Measurements from ENCODE around the gene RBM20.

RBM20 gene

DNA sequence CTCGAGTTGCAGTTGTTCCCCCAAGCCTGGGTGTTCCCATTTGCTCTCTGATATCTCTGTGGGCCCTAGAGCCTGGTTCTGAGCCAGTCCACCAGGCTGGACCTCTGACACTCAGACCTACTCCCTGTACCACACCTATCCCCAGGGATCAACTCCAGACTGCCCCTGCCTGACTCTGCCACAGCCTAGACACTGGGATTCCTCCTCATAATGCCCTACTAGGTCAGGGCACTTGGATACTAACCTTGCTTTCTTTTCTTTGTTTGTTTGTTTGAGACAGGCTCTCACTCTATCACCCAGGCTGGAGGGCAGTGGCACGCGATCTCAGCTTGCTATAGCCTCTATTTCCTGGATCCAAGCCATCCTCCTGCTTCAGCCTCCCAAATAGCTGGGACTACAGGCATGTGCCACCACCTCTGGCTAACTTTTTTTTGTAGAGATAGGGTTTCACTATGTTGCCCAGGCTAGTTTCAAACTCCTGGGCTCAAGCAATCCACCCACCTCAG is 196.8 kb downstream of the RBM20 start:
- DNase-seq, result no peak

DNA sequence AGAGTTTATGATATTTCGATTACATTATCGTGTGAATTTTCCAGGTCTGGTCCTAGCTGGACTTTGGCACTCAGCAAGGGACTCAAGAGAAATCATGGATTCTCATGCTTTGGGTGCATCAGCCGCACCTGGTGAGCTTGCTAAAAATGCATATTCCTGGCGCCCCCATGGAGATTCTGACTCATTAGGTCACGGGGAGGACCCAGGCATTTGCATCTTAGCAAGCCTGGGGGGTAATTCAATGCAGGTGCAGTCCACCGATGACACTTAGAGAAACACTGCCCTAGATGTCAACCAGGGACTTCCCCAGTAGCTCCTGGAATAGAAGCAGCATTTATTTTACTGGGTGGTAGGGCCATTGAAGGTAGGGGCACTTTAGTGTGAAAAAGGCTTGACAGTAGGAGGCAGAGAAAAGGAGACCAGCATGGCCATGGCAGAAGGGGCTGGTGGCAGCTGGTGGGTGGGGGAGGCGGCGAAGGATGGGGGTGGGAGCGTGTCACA is 197.7 kb downstream of the RBM20 start:
- DNase-seq, result no peak

DNA sequence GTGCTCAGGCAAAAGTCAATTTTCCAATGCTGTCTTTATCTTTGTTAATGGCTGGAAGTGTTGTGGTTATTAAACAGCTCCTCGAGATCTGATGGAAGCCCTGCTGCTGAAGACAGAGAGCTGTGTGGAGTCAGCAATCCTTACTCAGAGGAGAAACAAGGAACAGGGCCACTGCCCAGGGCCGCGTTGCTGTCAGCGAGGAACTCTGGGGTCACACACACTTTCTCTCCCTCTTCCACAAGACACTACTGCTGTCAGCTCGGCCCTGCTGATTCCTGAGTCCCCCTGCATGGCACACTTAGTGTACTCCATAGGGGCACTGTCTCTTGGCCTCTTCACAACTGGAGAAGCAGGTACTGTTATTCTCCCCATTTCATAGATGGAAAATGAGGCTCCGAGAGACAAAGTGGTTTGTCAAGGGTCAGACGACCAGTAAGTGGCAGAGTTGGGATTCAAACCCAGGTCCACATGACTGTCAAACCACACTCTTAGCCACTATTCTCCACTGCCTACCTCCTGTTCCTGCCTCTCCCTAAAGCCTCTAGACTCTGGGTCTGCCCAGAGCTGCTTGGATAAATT is 198.3 kb downstream of the RBM20 start:
- DNase-seq, result peak; percentile 45

DNA sequence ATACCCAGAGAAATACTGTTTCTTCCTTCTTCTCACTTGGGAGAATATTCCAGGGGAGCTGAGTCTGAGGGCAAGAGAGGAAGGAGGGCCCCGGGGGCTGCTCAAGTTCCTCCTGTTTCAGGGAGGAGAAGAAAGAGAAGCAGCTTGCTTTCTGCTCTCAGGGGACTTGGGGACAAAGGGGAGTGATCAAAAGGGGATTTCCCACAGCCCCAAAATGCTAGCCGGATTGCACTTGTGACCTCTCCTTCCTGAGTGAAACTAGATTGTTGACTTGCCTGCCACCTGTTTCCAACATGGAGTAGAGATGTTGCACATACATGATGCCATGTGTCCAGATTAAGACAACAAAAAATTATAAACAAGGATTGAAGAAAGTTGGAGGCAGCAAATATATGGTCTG is 198.9 kb downstream of the RBM20 start:
- peak; percentile 56 for DNase-seq

DNA sequence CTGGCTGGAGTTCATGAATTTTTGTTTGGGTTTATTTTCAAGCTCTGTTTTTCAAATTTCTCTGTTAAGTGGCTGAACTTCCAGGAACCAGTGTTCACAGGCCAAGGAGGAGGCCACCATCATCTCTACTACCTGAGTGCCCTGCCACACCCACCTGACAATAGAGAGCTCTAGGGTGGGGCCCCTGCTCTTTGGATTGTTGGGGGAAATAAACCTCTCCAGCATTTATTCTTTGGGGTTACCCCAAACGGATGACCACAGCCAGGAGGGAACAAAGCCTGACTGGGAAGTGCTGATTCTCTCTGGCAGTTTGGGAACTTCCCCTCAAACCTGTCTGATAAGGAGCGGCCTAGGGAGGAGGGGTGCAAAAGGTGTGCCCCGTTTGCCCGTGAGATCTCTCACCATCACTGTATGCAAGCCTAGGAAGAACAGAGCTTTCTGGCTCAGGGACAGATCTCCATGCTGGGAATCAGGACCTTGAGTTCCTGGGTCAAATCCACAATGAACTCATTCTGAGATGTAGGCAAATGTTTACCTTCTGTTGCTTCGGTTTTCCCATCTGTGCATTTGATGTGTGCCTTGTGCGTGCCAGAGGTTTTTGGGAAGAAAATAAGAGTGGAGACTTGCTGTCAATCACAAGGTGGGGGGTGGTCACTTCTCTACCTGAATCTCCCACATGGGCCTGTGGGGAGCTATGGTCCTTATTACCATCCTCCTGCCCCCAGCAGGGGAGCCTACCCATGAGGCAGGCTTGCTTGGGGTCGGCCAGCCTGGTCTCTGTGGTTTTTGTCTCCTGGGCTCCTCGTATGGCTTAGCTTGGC is 199.9 kb downstream of the RBM20 start:
- DNase-seq, result peak; percentile 61

DNA sequence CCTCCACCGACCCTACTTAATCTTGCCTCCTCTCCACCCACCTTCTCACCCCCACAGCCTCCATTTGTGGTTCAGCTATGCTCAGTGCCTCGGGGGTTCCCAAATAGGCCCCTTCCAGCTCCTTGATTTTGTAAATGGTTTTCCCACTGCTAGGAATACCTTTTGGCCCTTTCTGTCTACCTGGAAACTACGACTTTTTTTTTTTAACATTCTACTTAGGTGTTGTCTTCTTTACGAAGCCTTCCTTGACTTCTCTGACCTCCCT is 200.4 kb downstream of the RBM20 start:
- no peak for DNase-seq

DNA sequence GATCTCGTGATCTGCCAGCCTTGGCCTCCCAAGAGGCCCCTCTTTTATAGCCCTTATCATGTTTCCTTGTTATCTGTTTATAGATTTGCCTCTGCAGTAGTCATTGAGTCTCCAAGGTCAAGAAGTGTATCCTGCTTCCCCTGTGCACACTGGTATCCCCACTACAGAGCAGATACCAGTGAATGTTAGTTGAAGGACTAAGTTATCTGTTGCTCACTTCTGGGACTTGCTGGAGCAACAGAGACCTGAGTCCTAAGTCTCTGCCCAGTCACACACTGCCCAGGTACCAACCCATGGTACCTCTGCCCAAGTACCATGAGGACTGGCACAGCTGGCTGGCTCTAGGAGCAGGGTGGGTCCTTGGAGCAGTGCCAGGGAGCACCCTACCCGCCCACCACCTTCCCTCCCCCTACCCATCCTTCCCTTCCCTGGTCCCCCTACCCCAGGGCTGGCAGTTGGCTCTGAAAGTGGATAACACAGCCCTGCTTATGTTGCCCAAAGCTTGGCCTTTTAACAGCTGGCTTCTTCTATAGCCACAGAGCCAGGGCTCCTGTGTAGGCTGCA is 201.1 kb downstream of the RBM20 start:
- DNase-seq, result no peak

DNA sequence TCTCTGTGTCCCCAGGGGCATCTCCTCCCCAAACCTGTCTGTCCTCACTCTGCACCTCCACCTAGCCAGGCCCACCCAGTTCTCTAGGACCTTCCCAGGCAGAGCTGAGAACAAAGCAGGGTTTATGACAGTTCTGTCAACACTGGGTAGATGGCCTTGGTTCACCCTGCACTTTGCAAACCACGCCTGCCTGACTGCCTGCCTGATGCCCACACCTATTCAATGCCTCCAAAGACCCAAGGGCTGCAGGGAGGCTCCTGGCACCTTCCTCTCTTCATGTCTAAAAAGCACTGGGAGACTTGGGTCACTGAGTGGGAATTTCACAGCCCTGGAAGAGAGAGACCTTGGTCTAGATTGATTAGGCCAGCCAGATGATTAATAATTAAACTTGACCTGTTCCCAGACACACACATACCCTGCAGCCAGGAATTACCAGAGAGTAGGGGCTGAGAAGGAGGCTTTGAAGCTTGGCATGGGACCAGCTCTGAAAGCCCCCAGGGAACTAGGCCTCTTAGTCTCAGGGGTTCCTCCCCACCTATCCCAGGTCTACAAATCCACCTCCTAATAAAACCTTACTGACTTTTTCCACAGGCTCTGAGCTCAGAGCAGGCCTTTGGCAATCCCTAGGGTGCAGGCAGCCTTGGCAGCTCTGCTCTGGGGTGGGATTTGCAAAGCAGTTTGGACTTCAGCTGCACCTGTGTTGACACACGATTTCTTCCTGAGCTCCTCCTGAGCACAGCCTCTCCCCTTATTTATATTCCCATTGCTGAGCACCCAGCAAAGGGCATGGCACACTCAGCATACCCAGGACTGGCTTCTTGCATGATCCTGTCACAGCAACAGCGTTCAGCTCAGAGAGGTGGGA is 201.9 kb downstream of the RBM20 start:
- DNase-seq, result no peak

DNA sequence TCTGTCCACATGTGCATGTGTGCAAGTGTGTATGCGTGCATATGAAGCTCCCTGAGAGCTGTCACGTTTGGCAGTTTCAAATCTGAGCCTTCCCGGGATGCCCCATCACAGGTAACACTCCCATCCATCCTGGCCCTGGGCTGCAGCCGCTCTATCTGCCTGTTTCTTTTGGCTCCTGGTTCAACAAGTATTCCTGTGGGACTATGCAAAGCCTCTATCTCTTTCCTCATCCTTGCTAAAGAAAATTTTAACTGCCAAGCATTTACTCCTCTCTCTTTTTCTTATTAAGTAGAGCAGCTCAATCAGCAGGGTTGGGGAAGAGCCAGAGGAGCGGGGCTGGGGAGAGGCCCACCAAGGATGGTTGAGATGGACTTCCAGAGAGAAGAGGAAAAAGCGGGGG is 203.2 kb downstream of the RBM20 start:
- DNase-seq, result no peak

DNA sequence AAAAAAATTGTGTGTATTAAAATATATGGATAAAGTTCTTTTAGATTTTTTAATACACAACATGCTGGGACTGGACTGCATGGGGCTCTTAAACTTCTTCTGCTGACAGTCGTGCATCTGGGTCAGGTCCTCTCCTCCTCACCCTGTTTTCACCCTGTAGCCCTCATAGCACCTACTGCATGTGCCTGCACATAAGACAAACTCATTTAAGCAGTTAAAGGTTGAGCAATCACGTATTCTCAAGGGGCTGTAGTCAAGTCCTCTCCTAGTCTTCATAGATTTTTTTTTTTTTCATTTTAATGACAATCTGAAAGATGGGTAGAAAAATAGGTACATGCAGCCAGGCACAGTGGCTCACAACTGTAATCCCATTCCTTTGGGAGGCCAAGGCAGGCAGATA is 204.0 kb downstream of the RBM20 start:
- DNase-seq, result no peak

DNA sequence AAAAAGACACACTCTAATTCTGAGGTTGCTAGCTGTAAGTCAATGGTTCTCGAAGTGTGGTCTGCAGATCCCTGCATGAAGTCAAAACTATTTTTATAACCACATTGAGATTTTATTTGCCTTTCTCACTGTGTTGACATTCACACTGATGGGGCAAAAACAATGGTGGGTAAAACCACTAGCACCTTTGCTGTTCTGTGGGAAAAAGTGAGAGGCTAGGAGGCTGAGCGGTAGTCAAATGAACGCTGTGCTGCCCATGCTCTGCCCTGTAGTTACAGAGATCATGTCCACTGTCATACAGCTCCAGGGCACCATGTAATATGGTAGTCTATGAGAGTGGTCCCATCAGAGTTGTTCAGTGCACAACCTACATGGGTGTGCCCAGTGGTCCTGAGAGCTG is 206.0 kb downstream of the RBM20 start:
- no peak for DNase-seq

DNA sequence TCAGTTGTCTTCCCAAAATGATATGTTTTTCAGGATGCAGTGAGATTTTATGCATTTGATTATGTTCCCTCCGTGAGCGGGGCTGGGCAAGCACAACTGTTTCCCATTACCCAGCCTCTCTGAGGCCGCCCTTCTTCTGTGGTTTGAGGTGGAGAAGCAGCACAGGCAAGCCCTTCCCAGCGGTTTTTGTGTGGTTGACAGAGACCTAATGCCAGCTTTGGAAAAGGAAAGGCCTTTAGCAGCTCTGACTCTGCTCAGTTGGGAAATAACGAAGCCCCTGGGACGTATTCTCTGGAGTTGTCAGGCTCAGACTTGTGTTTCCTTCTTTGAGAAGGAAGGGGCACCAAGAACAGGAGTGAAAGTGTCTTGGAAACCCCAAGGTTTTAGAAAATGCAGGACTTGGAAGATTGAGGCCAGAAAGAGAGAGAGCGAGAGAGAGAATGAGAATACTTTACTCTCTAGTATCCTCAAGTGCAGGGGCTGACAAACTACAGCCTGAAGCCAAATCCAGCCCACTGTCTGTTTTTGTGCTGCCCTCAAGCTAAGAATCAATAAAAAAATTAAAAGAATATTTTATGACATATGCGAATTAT is 207.0 kb downstream of the RBM20 start:
- no peak for DNase-seq

DNA sequence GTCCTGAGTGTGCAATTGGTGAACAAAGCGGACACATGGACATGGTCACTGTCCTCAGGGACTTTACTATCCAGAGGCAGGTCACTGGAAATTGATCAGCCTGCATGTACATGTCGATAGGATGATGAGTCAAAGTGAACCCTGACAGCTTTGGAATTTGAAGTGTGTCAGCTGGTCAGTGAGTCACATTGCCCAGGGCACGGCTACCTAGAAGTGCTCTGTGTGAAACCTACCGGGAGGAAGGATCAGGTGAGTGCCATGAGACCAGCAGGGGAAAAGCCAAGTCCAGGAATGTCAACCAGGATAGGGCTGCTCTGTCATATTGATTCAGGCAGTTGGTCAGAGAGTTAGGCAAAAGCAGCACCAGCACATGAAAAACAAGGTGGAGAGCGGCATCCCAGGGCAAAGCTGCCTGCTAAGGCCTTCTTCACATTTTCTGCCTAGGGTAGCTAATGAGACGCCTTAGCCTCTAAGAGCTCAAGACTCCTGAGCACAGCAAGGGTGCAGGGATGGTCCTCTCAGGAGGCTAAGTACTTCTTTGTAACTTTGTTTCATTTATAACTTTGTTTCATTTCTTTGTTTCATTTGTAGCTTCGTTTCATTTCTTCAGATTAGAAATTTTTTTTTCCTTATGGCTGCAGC is 208.2 kb downstream of the RBM20 start:
- no peak for DNase-seq

DNA sequence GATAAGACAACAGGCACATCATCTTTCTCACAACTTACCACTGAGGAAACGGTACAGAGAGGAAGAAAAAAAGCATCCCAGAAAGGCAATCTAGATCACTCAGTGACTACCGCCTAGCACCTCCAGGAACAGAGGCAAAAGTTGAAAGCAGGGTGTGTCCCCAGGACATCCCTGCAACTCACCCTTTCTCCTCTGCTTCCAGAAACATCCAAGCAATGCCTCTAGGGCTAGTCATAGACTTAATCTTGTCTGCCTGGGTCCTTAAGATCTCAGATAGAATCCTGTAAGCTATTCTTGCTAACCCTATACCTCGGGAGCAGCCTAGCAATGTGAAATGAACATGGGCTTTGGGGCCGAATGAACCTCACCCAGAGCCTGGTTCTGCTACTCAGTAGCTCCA is 208.8 kb downstream of the RBM20 start:
- DNase-seq, result no peak

DNA sequence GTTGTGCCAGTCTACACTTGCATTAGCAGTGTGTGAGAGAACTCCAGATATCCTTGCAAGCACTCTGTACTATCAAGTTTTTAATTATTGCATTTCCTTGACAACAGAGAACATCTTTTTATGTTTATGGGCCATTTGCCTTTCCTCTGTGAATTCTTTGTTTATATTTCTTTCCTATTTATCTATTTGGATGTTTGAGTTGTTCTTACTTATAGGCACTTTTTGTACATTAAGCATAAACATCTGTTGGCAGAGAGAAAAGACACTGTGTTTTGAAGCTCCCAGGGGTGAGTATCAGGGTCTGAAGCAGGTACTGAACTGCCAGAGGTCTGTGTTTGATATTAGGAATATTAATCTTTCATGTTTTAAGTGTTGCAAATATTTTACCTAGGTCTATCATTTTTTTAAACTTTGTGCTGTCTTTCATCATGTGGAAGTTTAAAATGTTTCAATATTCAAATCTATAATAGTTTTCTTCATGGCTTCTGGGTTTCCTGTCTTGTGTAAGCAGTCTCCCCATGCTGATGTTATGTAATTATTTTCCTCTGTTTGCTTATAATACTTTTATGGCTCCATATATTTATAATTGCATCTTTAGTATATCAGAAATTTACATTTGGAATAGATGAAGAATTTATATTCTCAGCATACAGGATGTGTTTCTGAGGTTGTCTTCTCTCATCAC is 209.9 kb downstream of the RBM20 start:
- DNase-seq, result no peak

DNA sequence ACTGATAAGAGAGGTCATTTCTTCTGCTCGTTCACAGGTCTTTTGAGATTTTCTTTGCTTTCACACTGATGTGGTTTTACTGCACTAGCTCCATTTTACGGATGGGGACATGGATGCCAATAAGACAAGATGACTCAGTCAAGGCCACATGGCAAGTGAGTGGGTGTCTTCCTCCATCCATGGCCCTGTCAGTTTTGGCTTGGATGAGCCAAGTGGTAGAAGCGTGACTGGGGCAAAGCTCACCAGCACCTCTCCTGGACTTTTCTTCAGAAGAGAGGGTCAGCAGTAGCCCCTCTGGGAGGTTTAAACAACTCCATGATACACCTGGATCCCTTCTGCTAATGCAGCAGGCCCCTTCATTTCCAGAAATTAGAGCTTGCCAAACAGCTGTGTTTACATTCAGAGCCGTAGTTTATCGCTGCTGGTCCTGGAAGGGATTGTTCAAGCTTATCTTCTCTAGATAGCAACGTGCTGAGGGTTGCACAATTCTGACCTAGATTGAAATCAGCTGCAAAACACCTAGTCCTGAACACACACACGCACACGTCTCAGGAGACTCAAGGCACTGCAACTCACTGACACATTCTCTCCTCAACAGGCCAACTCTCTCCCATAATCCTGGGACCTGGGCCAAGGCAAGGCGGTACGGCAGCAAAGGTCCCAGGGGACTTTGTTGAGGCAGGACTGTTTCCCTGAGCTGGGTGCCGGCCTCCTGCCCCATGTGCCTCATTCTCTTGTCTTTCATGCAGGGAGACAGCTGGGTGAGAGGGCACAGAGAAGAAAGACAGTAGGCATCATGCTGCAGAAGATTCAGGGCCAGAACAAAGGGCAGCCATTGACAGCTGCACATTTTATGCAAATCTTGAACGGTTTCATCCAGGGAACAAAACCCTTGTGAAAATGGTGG is 213.4 kb downstream of the RBM20 start:
- peak; percentile 84 for DNase-seq

DNA sequence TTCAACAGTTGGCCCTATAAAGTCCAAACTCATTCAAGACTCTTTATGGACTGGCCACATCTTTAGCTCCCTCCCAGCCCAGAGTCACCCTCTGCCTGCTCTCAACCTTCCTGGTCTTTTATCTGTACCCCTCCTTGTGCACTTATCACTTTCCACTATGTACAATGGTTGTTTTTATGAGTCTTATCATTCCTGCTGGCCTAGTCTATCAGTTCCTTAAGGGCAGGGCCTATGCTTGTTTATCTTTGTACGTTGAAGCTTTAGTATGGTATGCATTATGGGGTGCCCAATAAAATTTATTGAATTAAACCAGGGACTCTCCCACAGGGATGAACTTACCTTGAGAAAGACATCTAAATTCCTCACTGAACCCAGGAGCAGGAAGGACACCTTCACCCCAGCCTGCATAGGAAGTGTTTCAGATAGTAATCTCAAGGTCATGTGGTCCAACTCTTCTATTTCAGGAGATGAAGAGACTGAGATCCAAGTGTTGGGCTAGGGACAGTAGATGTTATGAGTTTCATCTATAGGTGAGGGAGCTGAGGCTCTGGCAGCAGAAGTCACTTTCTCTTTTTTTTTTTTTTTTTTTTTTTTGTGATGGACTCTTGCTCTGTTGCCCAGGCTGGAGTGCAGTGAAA is 214.3 kb downstream of the RBM20 start:
- DNase-seq, result no peak

DNA sequence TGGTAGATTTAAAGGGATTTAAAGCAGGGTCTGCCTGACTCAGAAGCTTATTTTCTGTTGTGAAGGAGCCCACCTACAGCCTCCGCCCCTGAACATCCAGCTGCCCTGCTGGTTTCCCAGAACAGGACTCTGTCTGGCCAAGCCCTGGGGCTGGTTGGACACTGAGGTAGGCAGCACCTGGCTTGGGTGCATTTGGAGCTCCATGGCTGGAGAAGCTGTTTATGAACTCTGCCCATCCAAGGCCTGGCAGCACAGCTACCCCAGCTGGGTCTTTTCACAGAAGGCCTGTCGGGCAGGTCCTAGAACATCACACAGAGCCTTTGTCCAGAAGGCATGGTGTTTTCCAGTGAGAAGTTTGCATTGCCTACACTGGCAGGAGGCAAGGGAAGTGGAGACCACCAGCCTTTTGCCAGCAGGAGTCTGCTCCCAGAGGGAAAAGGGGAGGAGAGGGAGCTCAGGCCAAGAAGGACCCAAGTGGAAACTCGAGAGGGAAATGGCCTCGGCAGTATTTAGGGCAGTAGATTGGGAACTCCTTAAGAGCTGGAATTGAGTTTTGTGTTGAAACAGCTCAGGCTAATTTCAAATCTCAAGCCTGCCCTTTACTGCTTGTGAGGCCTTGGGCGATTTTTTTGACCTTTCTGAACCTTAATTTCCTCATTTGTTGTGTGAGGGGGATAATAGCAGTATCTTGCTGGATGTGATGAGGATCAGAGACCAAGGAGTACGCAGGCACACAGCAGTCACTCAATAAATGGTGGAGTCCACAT is 215.3 kb downstream of the RBM20 start:
- no peak for DNase-seq

DNA sequence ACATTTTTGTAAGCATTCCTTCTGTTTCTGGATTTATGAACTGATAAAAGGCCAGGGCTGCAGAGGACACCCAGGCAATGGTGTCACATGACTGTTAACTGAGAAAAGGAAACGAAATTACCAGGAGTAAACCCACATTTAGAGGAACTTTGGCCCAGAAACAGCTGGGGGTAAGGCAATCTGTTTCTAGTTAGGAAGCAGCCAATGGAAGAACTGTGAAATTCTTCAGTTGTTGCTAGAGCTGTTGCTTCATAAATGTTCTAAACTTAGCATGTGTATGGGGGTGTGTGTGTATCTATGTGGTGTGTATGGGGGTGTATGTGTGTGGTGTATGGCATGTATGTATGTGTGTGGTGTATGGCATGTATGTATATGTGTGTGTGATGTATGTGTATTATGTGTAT is 215.8 kb downstream of the RBM20 start:
- no peak for DNase-seq

Data from NCI-H1694 treated with DMSO at 0.1 percent for 48 hours (cell line).